MM.1S (cell line): ENCODE measurements around the gene APOBEC3H.

Source experiments
- DNase-seq: peaks from one replicate; pipeline ENCODE4 v3.0.0-alpha.2; 2015
- H2AFZ ChIP-seq: fragments of 300-600 bp; sonication (generic); 2 replicates; pipeline ENCODE4 v1.6.0; 2016; ENCODE audit warnings: antibody characterized with exemption, low read length
- H3F3A ChIP-seq: fragments of 300-600 bp; sonication (generic); 2 replicates; pipeline ENCODE4 v1.6.1; 2016; ENCODE audit warnings: mild to moderate bottlenecking, antibody characterized with exemption, low read length, moderate library complexity, mixed read lengths; ENCODE audit not compliant: insufficient read depth
- H3K27ac ChIP-seq: fragments of 300-600 bp; sonication (generic); 2 replicates; pipeline ENCODE4 v1.5.1; 2016; ENCODE audit warnings: mild to moderate bottlenecking, low read length
- H3K27me3 ChIP-seq: fragments of 300-600 bp; sonication (generic); replicated peaks from 2 replicates; pipeline ENCODE4 v1.6.0; 2016; ENCODE audit warnings: low read length; ENCODE audit not compliant: insufficient read depth
- H3K36me3 ChIP-seq: fragments of 300-600 bp; sonication (generic); replicated peaks from 2 replicates; pipeline ENCODE4 v1.6.1; 2016; ENCODE audit warnings: mild to moderate bottlenecking, low read length, mixed read lengths; ENCODE audit not compliant: insufficient read depth
- H3K4me1 ChIP-seq: fragments of 300-600 bp; sonication (generic); 2 replicates; pipeline ENCODE4 v1.6.1; 2016; ENCODE audit warnings: low read length, mixed read lengths
- H3K4me2 ChIP-seq: fragments of 300-600 bp; sonication (generic); 2 replicates; pipeline ENCODE4 v1.6.0; 2016; ENCODE audit warnings: low read depth, low read length
- H3K4me3 ChIP-seq: fragments of 300-600 bp; sonication (generic); 2 replicates; pipeline ENCODE4 v1.5.1; 2016; ENCODE audit warnings: low read length, mixed read lengths
- H3K79me2 ChIP-seq: fragments of 300-600 bp; sonication (generic); 2 replicates; pipeline ENCODE4 v1.6.1; 2016; ENCODE audit warnings: mixed run types, low read length, mixed read lengths
- H3K9ac ChIP-seq: fragments of 300-600 bp; sonication (generic); 2 replicates; pipeline ENCODE4 v1.6.1; 2016; ENCODE audit warnings: low read length, mixed read lengths
- H3K9me2 ChIP-seq: fragments of 300-600 bp; sonication (generic); replicated peaks from 2 replicates; pipeline ENCODE4 v1.6.1; 2016; ENCODE audit warnings: mild to moderate bottlenecking, low read length, mixed read lengths; ENCODE audit not compliant: insufficient read depth
- H3K9me3 ChIP-seq: fragments of 300-600 bp; sonication (generic); replicated peaks from 2 replicates; pipeline ENCODE4 v1.6.1; 2016; ENCODE audit warnings: mild to moderate bottlenecking, low read length, mixed read lengths; ENCODE audit not compliant: insufficient read depth
- H4K20me1 ChIP-seq: fragments of 300-600 bp; sonication (generic); 2 replicates; pipeline ENCODE4 v1.6.1; 2016; ENCODE audit warnings: mild to moderate bottlenecking, low read length, moderate library complexity, mixed read lengths; ENCODE audit not compliant: insufficient read depth
- EZH2 ChIP-seq: fragments of 300-600 bp; sonication (generic); optimal IDR thresholded peaks from 2 replicates; pipeline ENCODE3; 2017; ENCODE audit warnings: low read depth, mild to moderate bottlenecking, antibody characterized with exemption, low read length, mixed read lengths
- EZH2phosphoT487 ChIP-seq: fragments of 300-600 bp; sonication (generic); IDR thresholded peaks from 2 replicates; pipeline ENCODE4 v1.6.1; 2018; ENCODE audit warnings: antibody characterized with exemption, low read length
- TF ChIP-seq, protein P1 (sequence below): fragments of 300-600 bp; sonication (generic); IDR thresholded peaks from 2 replicates; pipeline ENCODE4 v1.5.1; 2016; ENCODE audit warnings: antibody characterized with exemption, low read length, mixed read lengths

APOBEC3H gene

DNA sequence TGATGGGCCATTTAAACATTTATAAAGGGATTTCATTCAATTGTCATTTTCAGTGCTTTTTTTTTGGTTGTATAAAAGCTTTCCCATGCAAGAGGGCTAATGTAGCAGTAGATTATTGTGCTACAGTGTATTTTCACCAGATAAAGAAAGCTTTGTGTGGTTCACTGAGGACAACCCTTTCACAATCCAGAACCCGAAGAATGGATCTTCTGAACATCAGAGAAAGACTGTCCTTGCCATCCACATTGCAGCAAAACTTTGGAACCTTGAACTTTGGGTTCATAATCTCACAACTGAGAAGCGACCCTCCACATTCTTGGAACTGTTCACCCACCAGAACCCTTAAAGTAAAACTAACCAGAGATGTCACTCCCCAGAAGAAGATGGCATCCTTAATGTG, 9.3 kb downstream of the APOBEC3H start:
- Histone ChIP-seq H3K79me2 (no peaks in the 10 kb centered on the region), H3K9ac (no peak overlapping the region), H3K9me3 (no peaks in the 10 kb centered on the region), H3F3A (peaks cover 4% of the 10 kb centered on the region; the same call in 1 of the 2 replicates), H3K4me3 (no peak overlapping the region), H3K27me3 (no peaks in the 10 kb centered on the region), H3K36me3 (no peaks in the 10 kb centered on the region), H3K27ac (no peak overlapping the region), H2AFZ (no peak overlapping the region), H3K4me1 (peaks cover 7% of the 10 kb centered on the region; the same call in 1 of the 2 replicates), H3K9me2 (no peaks in the 10 kb centered on the region), H4K20me1 (no peaks in the 10 kb centered on the region), H3K4me2 (no peak overlapping the region)
- no peak for DNase-seq
- TF ChIP-seq EZH2 (no peak), EZH2phosphoT487 (no peak)
- TF ChIP-seq, protein P1, sequence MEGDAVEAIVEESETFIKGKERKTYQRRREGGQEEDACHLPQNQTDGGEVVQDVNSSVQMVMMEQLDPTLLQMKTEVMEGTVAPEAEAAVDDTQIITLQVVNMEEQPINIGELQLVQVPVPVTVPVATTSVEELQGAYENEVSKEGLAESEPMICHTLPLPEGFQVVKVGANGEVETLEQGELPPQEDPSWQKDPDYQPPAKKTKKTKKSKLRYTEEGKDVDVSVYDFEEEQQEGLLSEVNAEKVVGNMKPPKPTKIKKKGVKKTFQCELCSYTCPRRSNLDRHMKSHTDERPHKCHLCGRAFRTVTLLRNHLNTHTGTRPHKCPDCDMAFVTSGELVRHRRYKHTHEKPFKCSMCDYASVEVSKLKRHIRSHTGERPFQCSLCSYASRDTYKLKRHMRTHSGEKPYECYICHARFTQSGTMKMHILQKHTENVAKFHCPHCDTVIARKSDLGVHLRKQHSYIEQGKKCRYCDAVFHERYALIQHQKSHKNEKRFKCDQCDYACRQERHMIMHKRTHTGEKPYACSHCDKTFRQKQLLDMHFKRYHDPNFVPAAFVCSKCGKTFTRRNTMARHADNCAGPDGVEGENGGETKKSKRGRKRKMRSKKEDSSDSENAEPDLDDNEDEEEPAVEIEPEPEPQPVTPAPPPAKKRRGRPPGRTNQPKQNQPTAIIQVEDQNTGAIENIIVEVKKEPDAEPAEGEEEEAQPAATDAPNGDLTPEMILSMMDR: no peak

DNA sequence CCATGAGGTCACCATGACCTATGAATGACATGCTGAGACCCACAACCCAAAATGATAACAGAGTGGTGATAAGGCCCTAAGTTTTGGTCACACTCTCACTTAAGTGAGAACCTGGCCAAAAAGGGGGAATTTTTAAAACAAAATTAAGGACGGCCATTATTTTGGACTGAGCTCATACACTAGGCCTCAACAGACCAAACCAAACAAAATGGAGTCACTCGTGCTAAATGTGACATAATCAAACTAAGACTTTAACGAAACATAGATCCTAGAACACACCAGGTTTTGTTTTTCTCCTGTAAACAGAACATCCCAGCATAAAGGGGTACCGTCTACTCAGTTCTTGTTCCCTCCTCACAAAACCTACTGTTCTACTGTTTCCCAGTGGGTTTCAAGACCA, 11.4 kb downstream of the APOBEC3H start:
- Histone ChIP-seq H3K4me2 (no peak overlapping the region), H2AFZ (no peak overlapping the region), H3F3A (peaks cover 8% of the 10 kb centered on the region), H3K4me1 (peaks cover 12% of the 10 kb centered on the region), H3K9ac (no peak overlapping the region), H3K9me2 (no peaks in the 10 kb centered on the region), H3K27ac (no peak overlapping the region), H4K20me1 (no peaks in the 10 kb centered on the region), H3K4me3 (no peak overlapping the region), H3K79me2 (no peaks in the 10 kb centered on the region), H3K27me3 (no peaks in the 10 kb centered on the region), H3K36me3 (no peaks in the 10 kb centered on the region), H3K9me3 (no peaks in the 10 kb centered on the region)
- no peak for DNase-seq
- TF ChIP-seq EZH2phosphoT487 (no peak), EZH2 (no peak)
- TF ChIP-seq, protein P1: no peak

DNA sequence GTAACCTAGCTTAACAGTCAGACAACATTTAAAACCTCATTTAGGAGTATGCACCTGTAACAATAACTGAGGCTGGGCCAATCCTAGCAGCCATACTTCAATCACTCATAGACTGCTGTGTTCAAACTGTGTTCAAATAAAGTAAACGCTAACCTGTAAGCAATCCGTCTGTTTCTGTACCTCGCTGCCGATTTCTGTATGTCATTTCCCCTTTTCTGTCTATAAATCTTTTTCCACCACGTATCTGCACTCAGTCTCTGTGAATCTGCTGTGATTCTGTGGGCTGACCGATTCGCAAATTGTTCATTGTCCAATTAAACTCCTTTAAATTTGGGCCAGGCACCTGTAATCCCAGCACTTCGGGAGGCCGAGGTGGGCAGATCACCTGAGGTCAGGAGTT, 12.3 kb downstream of the APOBEC3H start:
- TF ChIP-seq EZH2 (no peak), EZH2phosphoT487 (no peak)
- TF ChIP-seq, protein P1: no peak
- no peak overlapping the region for H2AFZ ChIP-seq
- DNase-seq: no peak
- H3K4me3 ChIP-seq: no peak overlapping the region
- H3K27ac ChIP-seq: no peak overlapping the region
- H3K36me3 ChIP-seq: no peaks in the 10 kb centered on the region
- no peaks in the 10 kb centered on the region for H3K27me3 ChIP-seq
- peaks cover 16% of the 10 kb centered on the region for H3F3A ChIP-seq
- no peak overlapping the region for H3K9ac ChIP-seq
- H4K20me1 ChIP-seq: no peaks in the 10 kb centered on the region
- H3K9me3 ChIP-seq: no peaks in the 10 kb centered on the region
- no peaks in the 10 kb centered on the region for H3K9me2 ChIP-seq
- H3K4me2 ChIP-seq: no peak overlapping the region
- no peaks in the 10 kb centered on the region for H3K79me2 ChIP-seq
- peaks cover 19% of the 10 kb centered on the region for H3K4me1 ChIP-seq
